HepG2 (cell line): ENCODE results near the gene EXPH5. TPM values are rescaled to one million over a fixed set of nuclear protein-coding genes. Genes with fewer than 3 reads are reported as not detected.
A peak's percentile ranks its signal among the peaks of the same experiment; 100 is the strongest.

Source experiments
- KLF16 ChIP-seq, 2 experiments: sonication (generic) in 1 of 2; formaldehyde crosslinking in 1 of 2; IDR thresholded peaks; 2 replicates each; pipeline versions ENCODE4 v1.6.1 to v1.8.0; 2016 to 2023; ENCODE audit warnings: missing genetic modification reagents in 2 of 2, missing compliant biosample characterization in 1 of 2
- MEIS1 ChIP-seq: sonication (generic); formaldehyde crosslinking; IDR thresholded peaks from 2 replicates; pipeline ENCODE4 v1.9.0; 2021; ENCODE audit warnings: mild to moderate bottlenecking, missing genetic modification reagents, moderate library complexity, borderline replicate concordance
- MIER2 ChIP-seq: IDR thresholded peaks from 2 replicates; pipeline ENCODE4 v1.6.1; 2016; ENCODE audit warnings: missing biosample characterization, missing genetic modification reagents
- RBFOX2 ChIP-seq: fragments of 200-400 bp; formaldehyde crosslinking; IDR thresholded peaks from 2 replicates; pipeline ENCODE4 v1.6.1; 2017; ENCODE audit warnings: low read depth, mild to moderate bottlenecking, low read length
- SUZ12 ChIP-seq: fragments of 150-350 bp; IDR thresholded peaks from 2 replicates; pipeline ENCODE4 v1.6.1; 2014; ENCODE audit warnings: low read depth, low read length
- XRCC5 ChIP-seq: fragments of 200-400 bp; formaldehyde crosslinking; optimal IDR thresholded peaks from 2 replicates; pipeline ENCODE3; 2017; ENCODE audit warnings: mild to moderate bottlenecking, low read length
- ZC3H13 ChIP-seq: sonication (generic); formaldehyde crosslinking; IDR thresholded peaks from 2 replicates; pipeline ENCODE4 v1.8.1; 2023; ENCODE audit warnings: mild to moderate bottlenecking, missing genetic modification reagents, moderate library complexity
- ZNF235 ChIP-seq: sonication (generic); formaldehyde crosslinking; IDR thresholded peaks from 2 replicates; pipeline ENCODE4 v1.8.1; 2023; ENCODE audit warnings: mild to moderate bottlenecking, missing genetic modification reagents, borderline replicate concordance
- ZNF432 ChIP-seq: sonication (generic); formaldehyde crosslinking; IDR thresholded peaks from 2 replicates; pipeline ENCODE4 v1.5.0; 2020; ENCODE audit warnings: missing genetic modification reagents, mild to moderate bottlenecking, borderline replicate concordance
- polyA plus RNA-seq, 8 experiments: library from polyadenylated mRNA; depleted of rRNA in 3 of 8; stranded (reverse) in 7 of 8; unstranded in 1 of 8; fragments of >200 nt; fragmentation: Illumina TruSeq in 4 of 8; extraction: Trizol in 4 of 8; gene quantifications; 2 replicates each; pipeline versions ENCODE4 v1.2.1 to v1.2.3, GENCODE V29; 2011 to 2016; ENCODE audit warnings: low read depth in 4 of 8, missing spikeins in 1 of 8, mixed read lengths in 1 of 8; ENCODE audit not compliant: insufficient read depth in 1 of 8
- total RNA-seq, 5 experiments: library from RNA; depleted of rRNA; stranded (reverse); fragments of >200 nt; fragmentation: Illumina TruSeq; extraction: Trizol; gene quantifications; 2 replicates each; pipeline ENCODE4 v1.2.3, GENCODE V29; 2016; ENCODE audit warnings: low read depth in 1 of 5
- TF ChIP-seq, protein P1 (sequence below): sonication (generic); formaldehyde crosslinking; IDR thresholded peaks from 2 replicates; pipeline ENCODE4 v1.4.0; 2020; ENCODE audit warnings: missing genetic modification reagents
- TF ChIP-seq, protein P2 (sequence below): sonication (generic); formaldehyde crosslinking; IDR thresholded peaks from 2 replicates; pipeline ENCODE4 v1.8.1; 2023; ENCODE audit warnings: mild to moderate bottlenecking, missing genetic modification reagents
- TF ChIP-seq, protein P3 (sequence below): sonication (generic); formaldehyde crosslinking; IDR thresholded peaks from 2 replicates; pipeline ENCODE4 v1.4.0; 2020; ENCODE audit warnings: missing genetic modification reagents
- TF ChIP-seq, protein P4 (sequence below): sonication (generic); formaldehyde crosslinking; IDR thresholded peaks from 2 replicates; pipeline ENCODE4 v1.5.0; 2020; ENCODE audit warnings: mild to moderate bottlenecking, missing genetic modification reagents
- TF ChIP-seq, protein P5 (sequence below): IDR thresholded peaks from 2 replicates; pipeline ENCODE4 v1.4.0; 2020; ENCODE audit warnings: mild to moderate bottlenecking, missing genetic modification reagents
- TF ChIP-seq, protein P6 (sequence below): sonication (generic); formaldehyde crosslinking; IDR thresholded peaks from 2 replicates; pipeline ENCODE4 v1.8.0; 2022; ENCODE audit warnings: mild to moderate bottlenecking, missing genetic modification reagents

Gene EXPH5
- total and polyA plus RNA-seq, 2 of the 13 experiments (the other 11 are each of a cell fraction or from before 2014, with no cell fraction given): under 0.01 to 0.02 TPM

DNA sequence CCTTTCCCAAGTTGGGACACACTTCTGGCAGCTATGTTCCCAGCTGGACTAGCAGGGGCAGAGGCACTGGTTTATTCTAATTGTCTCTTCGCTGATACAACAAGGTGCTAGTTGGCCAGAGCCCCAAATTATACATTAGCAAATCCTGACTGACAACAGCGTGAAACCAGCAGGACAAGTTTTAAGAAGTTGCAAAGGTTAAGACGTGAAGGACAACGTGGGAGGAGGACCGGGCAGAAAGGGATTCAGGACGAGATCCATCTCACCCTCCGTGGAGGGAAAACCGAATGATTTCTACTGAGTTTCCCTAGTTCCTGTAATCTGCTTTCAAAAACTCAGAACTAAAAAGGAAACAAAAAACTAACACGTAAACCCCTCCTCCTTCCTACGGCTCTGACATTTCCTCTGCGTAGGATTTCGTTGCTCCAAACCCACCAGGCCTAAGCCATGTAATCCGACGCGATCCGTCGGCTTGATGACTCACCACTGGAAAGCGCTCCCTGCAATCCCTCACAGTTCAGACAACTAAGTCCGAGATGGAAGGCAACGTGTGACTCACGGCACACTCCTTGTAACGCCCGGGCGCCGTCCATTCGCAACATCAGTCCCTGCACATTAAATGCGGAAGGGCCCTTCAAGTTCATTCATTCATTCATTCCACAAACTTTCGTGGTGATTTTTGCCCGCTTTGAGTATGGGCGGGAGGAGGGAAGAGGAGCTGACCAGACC, 96.1 kb downstream of the EXPH5 start (continued):
- TF ChIP-seq, protein P1, sequence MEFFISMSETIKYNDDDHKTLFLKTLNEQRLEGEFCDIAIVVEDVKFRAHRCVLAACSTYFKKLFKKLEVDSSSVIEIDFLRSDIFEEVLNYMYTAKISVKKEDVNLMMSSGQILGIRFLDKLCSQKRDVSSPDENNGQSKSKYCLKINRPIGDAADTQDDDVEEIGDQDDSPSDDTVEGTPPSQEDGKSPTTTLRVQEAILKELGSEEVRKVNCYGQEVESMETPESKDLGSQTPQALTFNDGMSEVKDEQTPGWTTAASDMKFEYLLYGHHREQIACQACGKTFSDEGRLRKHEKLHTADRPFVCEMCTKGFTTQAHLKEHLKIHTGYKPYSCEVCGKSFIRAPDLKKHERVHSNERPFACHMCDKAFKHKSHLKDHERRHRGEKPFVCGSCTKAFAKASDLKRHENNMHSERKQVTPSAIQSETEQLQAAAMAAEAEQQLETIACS (CRISPR knock-in tag): 0 out of 2 replicates have a peak, but pooled peaks have one; percentile 34
- TF ChIP-seq ZC3H13 (CRISPR knock-in tag) (0 out of 2 replicates have a peak, but pooled peaks have one; percentile 59), ZNF432 (CRISPR knock-in tag) (no peak), MIER2 (CRISPR knock-in tag) (no peak), KLF16 (CRISPR knock-in tag; IDR thresholded peaks at IDR 0.05) (no peak), XRCC5 (peak; percentile 37), MEIS1 (CRISPR knock-in tag) (no peak; the same call in 1 of the 2 replicates), ZNF235 (CRISPR knock-in tag) (no peak), SUZ12 (no peak), RBFOX2 (no peak)
- TF ChIP-seq, protein P2, sequence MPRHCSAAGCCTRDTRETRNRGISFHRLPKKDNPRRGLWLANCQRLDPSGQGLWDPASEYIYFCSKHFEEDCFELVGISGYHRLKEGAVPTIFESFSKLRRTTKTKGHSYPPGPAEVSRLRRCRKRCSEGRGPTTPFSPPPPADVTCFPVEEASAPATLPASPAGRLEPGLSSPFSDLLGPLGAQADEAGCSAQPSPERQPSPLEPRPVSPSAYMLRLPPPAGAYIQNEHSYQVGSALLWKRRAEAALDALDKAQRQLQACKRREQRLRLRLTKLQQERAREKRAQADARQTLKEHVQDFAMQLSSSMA (CRISPR knock-in tag): no peak
- TF ChIP-seq, protein P3, sequence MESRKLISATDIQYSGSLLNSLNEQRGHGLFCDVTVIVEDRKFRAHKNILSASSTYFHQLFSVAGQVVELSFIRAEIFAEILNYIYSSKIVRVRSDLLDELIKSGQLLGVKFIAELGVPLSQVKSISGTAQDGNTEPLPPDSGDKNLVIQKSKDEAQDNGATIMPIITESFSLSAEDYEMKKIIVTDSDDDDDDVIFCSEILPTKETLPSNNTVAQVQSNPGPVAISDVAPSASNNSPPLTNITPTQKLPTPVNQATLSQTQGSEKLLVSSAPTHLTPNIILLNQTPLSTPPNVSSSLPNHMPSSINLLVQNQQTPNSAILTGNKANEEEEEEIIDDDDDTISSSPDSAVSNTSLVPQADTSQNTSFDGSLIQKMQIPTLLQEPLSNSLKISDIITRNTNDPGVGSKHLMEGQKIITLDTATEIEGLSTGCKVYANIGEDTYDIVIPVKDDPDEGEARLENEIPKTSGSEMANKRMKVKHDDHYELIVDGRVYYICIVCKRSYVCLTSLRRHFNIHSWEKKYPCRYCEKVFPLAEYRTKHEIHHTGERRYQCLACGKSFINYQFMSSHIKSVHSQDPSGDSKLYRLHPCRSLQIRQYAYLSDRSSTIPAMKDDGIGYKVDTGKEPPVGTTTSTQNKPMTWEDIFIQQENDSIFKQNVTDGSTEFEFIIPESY (CRISPR knock-in tag): no peak
- TF ChIP-seq, protein P4, sequence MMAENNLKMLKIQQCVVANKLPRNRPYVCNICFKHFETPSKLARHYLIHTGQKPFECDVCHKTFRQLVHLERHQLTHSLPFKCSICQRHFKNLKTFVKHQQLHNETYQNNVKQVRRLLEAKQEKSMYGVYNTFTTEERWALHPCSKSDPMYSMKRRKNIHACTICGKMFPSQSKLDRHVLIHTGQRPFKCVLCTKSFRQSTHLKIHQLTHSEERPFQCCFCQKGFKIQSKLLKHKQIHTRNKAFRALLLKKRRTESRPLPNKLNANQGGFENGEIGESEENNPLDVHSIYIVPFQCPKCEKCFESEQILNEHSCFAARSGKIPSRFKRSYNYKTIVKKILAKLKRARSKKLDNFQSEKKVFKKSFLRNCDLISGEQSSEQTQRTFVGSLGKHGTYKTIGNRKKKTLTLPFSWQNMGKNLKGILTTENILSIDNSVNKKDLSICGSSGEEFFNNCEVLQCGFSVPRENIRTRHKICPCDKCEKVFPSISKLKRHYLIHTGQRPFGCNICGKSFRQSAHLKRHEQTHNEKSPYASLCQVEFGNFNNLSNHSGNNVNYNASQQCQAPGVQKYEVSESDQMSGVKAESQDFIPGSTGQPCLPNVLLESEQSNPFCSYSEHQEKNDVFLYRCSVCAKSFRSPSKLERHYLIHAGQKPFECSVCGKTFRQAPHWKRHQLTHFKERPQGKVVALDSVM (CRISPR knock-in tag): no peak
- TF ChIP-seq, protein P5, sequence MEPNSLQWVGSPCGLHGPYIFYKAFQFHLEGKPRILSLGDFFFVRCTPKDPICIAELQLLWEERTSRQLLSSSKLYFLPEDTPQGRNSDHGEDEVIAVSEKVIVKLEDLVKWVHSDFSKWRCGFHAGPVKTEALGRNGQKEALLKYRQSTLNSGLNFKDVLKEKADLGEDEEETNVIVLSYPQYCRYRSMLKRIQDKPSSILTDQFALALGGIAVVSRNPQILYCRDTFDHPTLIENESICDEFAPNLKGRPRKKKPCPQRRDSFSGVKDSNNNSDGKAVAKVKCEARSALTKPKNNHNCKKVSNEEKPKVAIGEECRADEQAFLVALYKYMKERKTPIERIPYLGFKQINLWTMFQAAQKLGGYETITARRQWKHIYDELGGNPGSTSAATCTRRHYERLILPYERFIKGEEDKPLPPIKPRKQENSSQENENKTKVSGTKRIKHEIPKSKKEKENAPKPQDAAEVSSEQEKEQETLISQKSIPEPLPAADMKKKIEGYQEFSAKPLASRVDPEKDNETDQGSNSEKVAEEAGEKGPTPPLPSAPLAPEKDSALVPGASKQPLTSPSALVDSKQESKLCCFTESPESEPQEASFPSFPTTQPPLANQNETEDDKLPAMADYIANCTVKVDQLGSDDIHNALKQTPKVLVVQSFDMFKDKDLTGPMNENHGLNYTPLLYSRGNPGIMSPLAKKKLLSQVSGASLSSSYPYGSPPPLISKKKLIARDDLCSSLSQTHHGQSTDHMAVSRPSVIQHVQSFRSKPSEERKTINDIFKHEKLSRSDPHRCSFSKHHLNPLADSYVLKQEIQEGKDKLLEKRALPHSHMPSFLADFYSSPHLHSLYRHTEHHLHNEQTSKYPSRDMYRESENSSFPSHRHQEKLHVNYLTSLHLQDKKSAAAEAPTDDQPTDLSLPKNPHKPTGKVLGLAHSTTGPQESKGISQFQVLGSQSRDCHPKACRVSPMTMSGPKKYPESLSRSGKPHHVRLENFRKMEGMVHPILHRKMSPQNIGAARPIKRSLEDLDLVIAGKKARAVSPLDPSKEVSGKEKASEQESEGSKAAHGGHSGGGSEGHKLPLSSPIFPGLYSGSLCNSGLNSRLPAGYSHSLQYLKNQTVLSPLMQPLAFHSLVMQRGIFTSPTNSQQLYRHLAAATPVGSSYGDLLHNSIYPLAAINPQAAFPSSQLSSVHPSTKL (CRISPR knock-in tag): peak; percentile 66
- TF ChIP-seq, protein P6, sequence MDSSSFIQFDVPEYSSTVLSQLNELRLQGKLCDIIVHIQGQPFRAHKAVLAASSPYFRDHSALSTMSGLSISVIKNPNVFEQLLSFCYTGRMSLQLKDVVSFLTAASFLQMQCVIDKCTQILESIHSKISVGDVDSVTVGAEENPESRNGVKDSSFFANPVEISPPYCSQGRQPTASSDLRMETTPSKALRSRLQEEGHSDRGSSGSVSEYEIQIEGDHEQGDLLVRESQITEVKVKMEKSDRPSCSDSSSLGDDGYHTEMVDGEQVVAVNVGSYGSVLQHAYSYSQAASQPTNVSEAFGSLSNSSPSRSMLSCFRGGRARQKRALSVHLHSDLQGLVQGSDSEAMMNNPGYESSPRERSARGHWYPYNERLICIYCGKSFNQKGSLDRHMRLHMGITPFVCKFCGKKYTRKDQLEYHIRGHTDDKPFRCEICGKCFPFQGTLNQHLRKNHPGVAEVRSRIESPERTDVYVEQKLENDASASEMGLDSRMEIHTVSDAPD (CRISPR knock-in tag): no peak
